Activated CD8-positive, alpha-beta memory T cell treated with anti-CD3 and anti-CD28 coated beads, Interleukin-2, amount 50 U/mL, for 1 hour (primary cell): ENCODE results near the gene MINK1.
A peak's percentile ranks its signal among the peaks of the same experiment; 100 is the strongest.
"Not testable (repeated sequence)": the region's sequence is repeated elsewhere in the genome, so short reads cannot be mapped to it uniquely, and the experiment has no call there.

ENCODE experiments used
- DNase-seq: peaks from one replicate; pipeline ENCODE4 v3.0.0-alpha.2; 2020; ENCODE audit errors: extremely low read depth

The MINK1 gene

GRCh38 chr17:4899341-4900230 is 66.4 kb downstream of the MINK1 start, which contains the start of gene C17orf107:
TSS of gene C17orf107 (plus strand) at chr17:4899536. CDS start at chr17:4899763, 227 bp downstream.
- DNase-seq: peak; percentile 92

- no peak for DNase-seq
Measured at GRCh38 chr17:4900231-4901107, 67.3 kb downstream of the MINK1 start.

- no peak for DNase-seq
Measured at GRCh38 chr17:4901108-4901647, 68.0 kb downstream of the MINK1 start.

- DNase-seq: no peak
Measured at GRCh38 chr17:4901648-4902344, 68.7 kb downstream of the MINK1 start.

GRCh38 chr17:4902540-4902939 is 69.4 kb downstream of the MINK1 start:
- no peak for DNase-seq

- DNase-seq: no peak
Measured at GRCh38 chr17:4903051-4903818, 70.1 kb downstream of the MINK1 start, which contains the start of gene CHRNE. TSS of gene CHRNE (minus strand) at chr17:4903098. CDS start at chr17:4903063, 35 bp downstream.

- DNase-seq: not testable (repeated sequence)
Measured at GRCh38 chr17:4906642-4907041, 73.5 kb downstream of the MINK1 start.

- DNase-seq: no peak
Measured at GRCh38 chr17:4908301-4908700, 75.2 kb downstream of the MINK1 start.

- no peak for DNase-seq
Measured at GRCh38 chr17:4908711-4909496, 75.8 kb downstream of the MINK1 start.

GRCh38 chr17:4913994-4914393 is 80.9 kb downstream of the MINK1 start:
- no peak for DNase-seq

- not testable (repeated sequence) for DNase-seq
Measured at GRCh38 chr17:4914551-4914950, 81.4 kb downstream of the MINK1 start.

- DNase-seq: no peak
Measured at GRCh38 chr17:4919511-4920047, 86.4 kb downstream of the MINK1 start.

GRCh38 chr17:4920351-4921048 is 87.4 kb downstream of the MINK1 start:
- DNase-seq: no peak

GRCh38 chr17:4921320-4921719 is 88.2 kb downstream of the MINK1 start:
- no peak for DNase-seq

- not testable (repeated sequence) for DNase-seq
Measured at GRCh38 chr17:4926577-4927335, 93.6 kb downstream of the MINK1 start.

- DNase-seq: no peak
Measured at GRCh38 chr17:4928881-4929280, 95.7 kb downstream of the MINK1 start.

- no peak for DNase-seq
Measured at GRCh38 chr17:4931963-4932362, 98.8 kb downstream of the MINK1 start, which contains the start of gene GP1BA. TSS of gene GP1BA (plus strand) at chr17:4932277. CDS start at chr17:4932605, 328 bp downstream.

GRCh38 chr17:4932756-4933155 is 99.6 kb downstream of the MINK1 start:
- no peak for DNase-seq
